ENCODE data around the gene TMPRSS9. TPM values are rescaled to one million over a fixed set of nuclear protein-coding genes. Genes with fewer than 3 reads are reported as not detected.
A peak's percentile ranks its signal among the peaks of the same experiment; 100 is the strongest.

TMPRSS9 gene
- total and polyA plus RNA-seq, 2 of the 13 experiments (the other 11 are each of a cell fraction or from before 2014, with no cell fraction given) = 2.5 to 5.2 TPM

DNA sequence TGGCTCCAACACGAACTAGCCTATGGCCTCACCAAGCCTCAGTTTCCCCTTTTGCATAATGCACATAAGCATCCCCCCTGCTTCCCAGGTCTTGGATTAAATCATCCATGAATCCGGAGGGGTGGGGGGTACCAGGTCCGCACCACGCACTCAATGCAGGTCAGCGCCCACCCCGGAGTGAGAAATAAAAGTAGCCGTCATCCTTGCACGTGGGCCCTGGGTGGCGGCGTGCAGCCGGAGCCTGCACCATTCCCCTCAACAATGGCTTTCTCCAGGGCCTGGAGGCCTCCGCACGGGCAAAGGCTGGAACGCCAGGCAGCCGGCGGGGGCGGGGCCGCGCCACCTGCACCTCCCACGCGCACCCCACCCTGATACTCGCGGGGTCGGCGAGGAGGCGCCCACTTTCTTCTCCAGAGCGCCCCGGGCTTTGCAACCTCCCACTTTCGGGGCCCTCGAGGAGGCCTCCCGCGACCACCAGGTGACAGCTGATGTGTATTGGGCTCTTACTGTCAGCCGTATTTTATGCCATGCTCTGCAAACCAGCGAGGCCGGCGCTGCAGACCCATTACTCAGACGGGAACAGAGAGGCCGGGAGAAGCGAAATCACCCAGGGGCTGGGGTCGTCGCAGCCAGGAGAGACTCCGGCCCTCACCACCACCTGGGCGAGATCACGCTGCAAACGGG lies 115.1 kb downstream of the TMPRSS9 start (continued):
- TF ChIP-seq, protein P1, sequence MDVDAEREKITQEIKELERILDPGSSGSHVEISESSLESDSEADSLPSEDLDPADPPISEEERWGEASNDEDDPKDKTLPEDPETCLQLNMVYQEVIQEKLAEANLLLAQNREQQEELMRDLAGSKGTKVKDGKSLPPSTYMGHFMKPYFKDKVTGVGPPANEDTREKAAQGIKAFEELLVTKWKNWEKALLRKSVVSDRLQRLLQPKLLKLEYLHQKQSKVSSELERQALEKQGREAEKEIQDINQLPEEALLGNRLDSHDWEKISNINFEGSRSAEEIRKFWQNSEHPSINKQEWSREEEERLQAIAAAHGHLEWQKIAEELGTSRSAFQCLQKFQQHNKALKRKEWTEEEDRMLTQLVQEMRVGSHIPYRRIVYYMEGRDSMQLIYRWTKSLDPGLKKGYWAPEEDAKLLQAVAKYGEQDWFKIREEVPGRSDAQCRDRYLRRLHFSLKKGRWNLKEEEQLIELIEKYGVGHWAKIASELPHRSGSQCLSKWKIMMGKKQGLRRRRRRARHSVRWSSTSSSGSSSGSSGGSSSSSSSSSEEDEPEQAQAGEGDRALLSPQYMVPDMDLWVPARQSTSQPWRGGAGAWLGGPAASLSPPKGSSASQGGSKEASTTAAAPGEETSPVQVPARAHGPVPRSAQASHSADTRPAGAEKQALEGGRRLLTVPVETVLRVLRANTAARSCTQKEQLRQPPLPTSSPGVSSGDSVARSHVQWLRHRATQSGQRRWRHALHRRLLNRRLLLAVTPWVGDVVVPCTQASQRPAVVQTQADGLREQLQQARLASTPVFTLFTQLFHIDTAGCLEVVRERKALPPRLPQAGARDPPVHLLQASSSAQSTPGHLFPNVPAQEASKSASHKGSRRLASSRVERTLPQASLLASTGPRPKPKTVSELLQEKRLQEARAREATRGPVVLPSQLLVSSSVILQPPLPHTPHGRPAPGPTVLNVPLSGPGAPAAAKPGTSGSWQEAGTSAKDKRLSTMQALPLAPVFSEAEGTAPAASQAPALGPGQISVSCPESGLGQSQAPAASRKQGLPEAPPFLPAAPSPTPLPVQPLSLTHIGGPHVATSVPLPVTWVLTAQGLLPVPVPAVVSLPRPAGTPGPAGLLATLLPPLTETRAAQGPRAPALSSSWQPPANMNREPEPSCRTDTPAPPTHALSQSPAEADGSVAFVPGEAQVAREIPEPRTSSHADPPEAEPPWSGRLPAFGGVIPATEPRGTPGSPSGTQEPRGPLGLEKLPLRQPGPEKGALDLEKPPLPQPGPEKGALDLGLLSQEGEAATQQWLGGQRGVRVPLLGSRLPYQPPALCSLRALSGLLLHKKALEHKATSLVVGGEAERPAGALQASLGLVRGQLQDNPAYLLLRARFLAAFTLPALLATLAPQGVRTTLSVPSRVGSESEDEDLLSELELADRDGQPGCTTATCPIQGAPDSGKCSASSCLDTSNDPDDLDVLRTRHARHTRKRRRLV (CRISPR knock-in tag; IDR thresholded peaks at IDR 0.05) = no peak
- TF ChIP-seq, protein P2, sequence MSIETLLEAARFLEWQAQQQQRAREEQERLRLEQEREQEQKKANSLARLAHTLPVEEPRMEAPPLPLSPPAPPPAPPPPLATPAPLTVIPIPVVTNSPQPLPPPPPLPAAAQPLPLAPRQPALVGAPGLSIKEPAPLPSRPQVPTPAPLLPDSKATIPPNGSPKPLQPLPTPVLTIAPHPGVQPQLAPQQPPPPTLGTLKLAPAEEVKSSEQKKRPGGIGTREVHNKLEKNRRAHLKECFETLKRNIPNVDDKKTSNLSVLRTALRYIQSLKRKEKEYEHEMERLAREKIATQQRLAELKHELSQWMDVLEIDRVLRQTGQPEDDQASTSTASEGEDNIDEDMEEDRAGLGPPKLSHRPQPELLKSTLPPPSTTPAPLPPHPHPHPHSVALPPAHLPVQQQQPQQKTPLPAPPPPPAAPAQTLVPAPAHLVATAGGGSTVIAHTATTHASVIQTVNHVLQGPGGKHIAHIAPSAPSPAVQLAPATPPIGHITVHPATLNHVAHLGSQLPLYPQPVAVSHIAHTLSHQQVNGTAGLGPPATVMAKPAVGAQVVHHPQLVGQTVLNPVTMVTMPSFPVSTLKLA (IDR thresholded peaks at IDR 0.05) = 0 out of 2 replicates have a peak, but pooled peaks have one; percentile 10
- TF ChIP-seq JUN (CRISPR knock-in tag; IDR thresholded peaks at IDR 0.05) = 0 out of 2 replicates have a peak, but pooled peaks have one; percentile 7
- no peak for TF ChIP-seq RFXAP (CRISPR knock-in tag; IDR thresholded peaks at IDR 0.05; ENCODE audit: borderline replicate concordance)
- TF ChIP-seq RARG (CRISPR knock-in tag; IDR thresholded peaks at IDR 0.05; ENCODE audit: low read depth) = no peak
- peak; percentile 99 for TF ChIP-seq CHD4 (IDR thresholded peaks at IDR 0.05; ENCODE audit: borderline replicate concordance, low read length)
- no peak for TF ChIP-seq PAWR (CRISPR knock-in tag; IDR thresholded peaks at IDR 0.05; ENCODE audit: borderline replicate concordance)
- peak; percentile 49; the same call in 1 of the 2 replicates for TF ChIP-seq ZNF230 (CRISPR knock-in tag; IDR thresholded peaks at IDR 0.05)
- TF ChIP-seq KLF11 (CRISPR knock-in tag; IDR thresholded peaks at IDR 0.05) = 0 out of 2 replicates have a peak, but pooled peaks have one; percentile 8
- no peak for TF ChIP-seq RBFOX2 (IDR thresholded peaks at IDR 0.05; ENCODE audit: low read depth, low read length)
- TF ChIP-seq DMAP1 (CRISPR knock-in tag; IDR thresholded peaks at IDR 0.05) = 0 out of 2 replicates have a peak, but pooled peaks have one; percentile 11
- TF ChIP-seq ZNF256 (CRISPR knock-in tag; conservative IDR thresholded peaks at IDR 0.05) = no peak
- TF ChIP-seq U2AF1 (optimal IDR thresholded peaks at IDR 0.05; ENCODE audit: low read depth, low read length) = peak; percentile 8
- TF ChIP-seq, protein P3, sequence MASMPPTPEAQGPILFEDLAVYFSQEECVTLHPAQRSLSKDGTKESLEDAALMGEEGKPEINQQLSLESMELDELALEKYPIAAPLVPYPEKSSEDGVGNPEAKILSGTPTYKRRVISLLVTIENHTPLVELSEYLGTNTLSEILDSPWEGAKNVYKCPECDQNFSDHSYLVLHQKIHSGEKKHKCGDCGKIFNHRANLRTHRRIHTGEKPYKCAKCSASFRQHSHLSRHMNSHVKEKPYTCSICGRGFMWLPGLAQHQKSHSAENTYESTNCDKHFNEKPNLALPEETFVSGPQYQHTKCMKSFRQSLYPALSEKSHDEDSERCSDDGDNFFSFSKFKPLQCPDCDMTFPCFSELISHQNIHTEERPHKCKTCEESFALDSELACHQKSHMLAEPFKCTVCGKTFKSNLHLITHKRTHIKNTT (CRISPR knock-in tag; IDR thresholded peaks at IDR 0.05) = no peak
- TF ChIP-seq, protein P4, sequence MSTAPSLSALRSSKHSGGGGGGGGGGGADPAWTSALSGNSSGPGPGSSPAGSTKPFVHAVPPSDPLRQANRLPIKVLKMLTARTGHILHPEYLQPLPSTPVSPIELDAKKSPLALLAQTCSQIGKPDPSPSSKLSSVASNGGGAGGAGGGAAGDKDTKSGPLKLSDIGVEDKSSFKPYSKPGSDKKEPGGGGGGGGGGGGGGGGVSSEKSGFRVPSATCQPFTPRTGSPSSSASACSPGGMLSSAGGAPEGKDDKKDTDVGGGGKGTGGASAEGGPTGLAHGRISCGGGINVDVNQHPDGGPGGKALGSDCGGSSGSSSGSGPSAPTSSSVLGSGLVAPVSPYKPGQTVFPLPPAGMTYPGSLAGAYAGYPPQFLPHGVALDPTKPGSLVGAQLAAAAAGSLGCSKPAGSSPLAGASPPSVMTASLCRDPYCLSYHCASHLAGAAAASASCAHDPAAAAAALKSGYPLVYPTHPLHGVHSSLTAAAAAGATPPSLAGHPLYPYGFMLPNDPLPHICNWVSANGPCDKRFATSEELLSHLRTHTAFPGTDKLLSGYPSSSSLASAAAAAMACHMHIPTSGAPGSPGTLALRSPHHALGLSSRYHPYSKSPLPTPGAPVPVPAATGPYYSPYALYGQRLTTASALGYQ (CRISPR knock-in tag; IDR thresholded peaks at IDR 0.05) = no peak
- no peak for TF ChIP-seq FIP1L1 (IDR thresholded peaks at IDR 0.05; ENCODE audit: borderline replicate concordance, insufficient read depth, low read depth, low read length)
- TF ChIP-seq, protein P5, sequence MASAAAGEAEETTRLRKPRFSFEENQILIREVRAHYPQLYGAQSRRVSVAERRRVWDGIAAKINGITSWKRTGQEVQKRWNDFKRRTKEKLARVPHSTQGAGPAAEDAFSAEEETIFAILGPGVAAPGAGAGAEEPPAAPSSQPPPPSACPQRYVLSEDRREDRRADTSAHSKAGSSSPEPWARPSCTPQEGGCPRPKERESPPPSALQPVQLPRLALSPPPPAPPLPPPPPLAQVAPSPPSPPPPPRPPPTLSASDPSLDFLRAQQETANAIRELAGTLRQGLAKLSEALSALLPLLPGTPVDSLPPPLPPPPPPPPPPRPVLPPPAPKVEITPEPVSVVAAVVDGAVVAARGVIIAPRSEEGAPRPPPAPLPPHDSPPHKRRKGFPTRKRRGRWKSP (CRISPR knock-in tag; IDR thresholded peaks at IDR 0.05) = peak; percentile 6; the same call in 1 of the 2 replicates
